ENCODE data around the gene ZNF79. TPM values are rescaled to one million over a fixed set of nuclear protein-coding genes. Genes with fewer than 3 reads are reported as not detected.

ZNF79 gene
- total and polyA plus RNA-seq, 9 of the 15 experiments (the other 6 are each of a cell fraction or from before 2014, with no cell fraction given), result 0.62 to 7.0 (median 4.1) TPM

GRCh38 chr9:127455324-127455992 is 31.3 kb downstream of the ZNF79 start (continued):
- TF ChIP-seq BHLHE40 (IDR thresholded peaks at IDR 0.05; ENCODE audit: low read length), result peak; percentile 81
- TF ChIP-seq ZMIZ1 (IDR thresholded peaks at IDR 0.05; ENCODE audit: low read depth in 2 of 2, low read length in 2 of 2), result no peak
- TF ChIP-seq CREB3L1 (IDR thresholded peaks at IDR 0.05; ENCODE audit: borderline replicate concordance, low read depth), result no peak
- TF ChIP-seq GABPB1 (CRISPR knock-in tag; IDR thresholded peaks at IDR 0.05), result peak; percentile 90
- TF ChIP-seq BRD4 (IDR thresholded peaks at IDR 0.05), result no peak
- peak in 1 of 2 experiments; percentile 47; a peak in 1 of 4 replicates for TF ChIP-seq TRIM24 (IDR thresholded peaks at IDR 0.05)
- TF ChIP-seq CEBPG (CRISPR knock-in tag; IDR thresholded peaks at IDR 0.05), result peak; percentile 71
- no peak for TF ChIP-seq CEBPG (tag; conservative IDR thresholded peaks at IDR 0.05 in 1 of 2, IDR thresholded peaks at IDR 0.05 in 1 of 2)
- TF ChIP-seq PHF20 (IDR thresholded peaks at IDR 0.05; ENCODE audit: partially characterized antibody), result peak; percentile 85
- peak; percentile 54; the same call in 1 of the 2 replicates for TF ChIP-seq HCFC1 (IDR thresholded peaks at IDR 0.05; ENCODE audit: low read depth, low read length)
- TF ChIP-seq ETV1 (tag; conservative IDR thresholded peaks at IDR 0.05; ENCODE audit: low read depth), result no peak
- peak; percentile 72 for TF ChIP-seq NCOA1 (IDR thresholded peaks at IDR 0.05; ENCODE audit: low read depth)
- no peak for TF ChIP-seq ARID4B (CRISPR knock-in tag; IDR thresholded peaks at IDR 0.05)
